Muscle of back (tissue), 11 donors: Measurements from ENCODE around the gene MAPKAP1. TPM values are rescaled to one million over a fixed set of nuclear protein-coding genes. Genes with fewer than 3 reads are reported as not detected.

ENCODE experiments used
- DNase-seq, 3 donors: peaks; one replicate each; pipeline versions ENCODE4 v3.0.0 to v3.0.0-alpha.2; 2013
- polyA plus RNA-seq, 10 donors: library from polyadenylated mRNA; unstranded; fragments of 120-200 nt; gene quantifications; one replicate each; pipeline ENCODE4 v1.2.1, GENCODE V29; 2013; ENCODE audit not compliant: insufficient read length in 10 of 10

The MAPKAP1 gene
- polyA plus RNA-seq, 10 donors = 64.5 to 81.1 (median 72.1) TPM

GRCh38 chr9:125462861-125463291 lies 244.1 kb downstream of the MAPKAP1 start:
- peak in 1 of 3 donors; percentile 22 for DNase-seq

- DNase-seq = no peak
These were observed 245.3 kb downstream of the MAPKAP1 start for GRCh38 chr9:125461636-125462190.

- no peak for DNase-seq
These were observed 245.9 kb downstream of the MAPKAP1 start for GRCh38 chr9:125460883-125461635.

DNA sequence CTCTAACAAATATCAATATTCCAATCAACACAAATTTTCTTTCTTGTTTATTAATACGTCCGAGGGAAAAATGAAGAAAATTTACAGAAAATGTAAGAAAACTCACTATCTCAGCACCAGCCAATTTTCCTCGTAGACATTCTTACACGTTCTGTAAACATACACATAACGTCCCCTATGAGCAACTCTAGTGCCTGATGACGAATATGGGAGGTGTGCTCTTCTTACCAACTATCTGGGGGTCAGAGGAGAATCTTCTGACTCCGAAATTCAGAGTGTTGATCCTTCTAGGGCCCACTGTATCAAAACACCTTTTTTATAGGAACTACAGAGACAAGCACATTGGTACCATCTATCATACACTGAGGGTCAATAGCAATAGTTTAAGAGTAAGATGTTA lies 246.7 kb downstream of the MAPKAP1 start:
- no peak for DNase-seq

GRCh38 chr9:125457357-125457756 lies 249.7 kb downstream of the MAPKAP1 start:
- no peak for DNase-seq

DNA sequence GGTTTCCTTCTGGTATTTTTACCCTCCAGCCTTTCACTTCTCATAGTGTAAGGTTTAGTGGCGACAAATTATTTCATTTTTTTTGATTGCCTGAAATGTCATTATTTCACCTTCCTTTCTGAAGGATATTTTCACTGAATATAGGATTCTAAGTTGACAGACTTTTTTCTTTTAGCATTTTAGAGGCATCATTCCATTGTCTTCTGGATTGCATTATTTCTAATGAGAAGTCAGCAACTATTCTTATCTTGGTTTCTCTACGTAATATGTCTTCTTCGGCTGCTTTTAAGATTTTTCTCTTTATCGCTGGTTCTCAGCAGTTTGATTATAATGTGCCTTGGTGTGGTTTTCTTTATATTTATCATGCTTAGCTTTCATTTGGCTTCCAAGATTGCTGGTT lies 251.1 kb downstream of the MAPKAP1 start:
- DNase-seq = no peak

DNA sequence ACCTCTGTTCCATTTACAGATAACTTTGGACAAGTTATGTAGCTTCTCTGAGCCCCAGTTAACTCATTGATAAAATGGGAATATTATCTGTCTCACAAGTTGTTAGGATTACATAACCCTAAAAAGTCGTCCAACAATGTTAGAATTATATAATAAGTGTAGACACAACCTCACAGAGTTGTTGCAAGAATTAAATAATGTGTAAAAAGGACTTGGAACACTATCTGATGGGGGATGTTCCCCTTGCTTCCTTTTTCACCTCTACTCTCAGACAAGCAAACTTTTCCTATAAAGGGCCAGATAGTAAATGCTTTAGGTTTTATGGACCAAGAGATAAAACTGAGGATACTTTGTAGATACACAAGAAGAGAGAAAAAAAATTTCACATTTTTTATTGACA lies 251.9 kb downstream of the MAPKAP1 start:
- no peak for DNase-seq

GRCh38 chr9:125447202-125447802 lies 259.7 kb downstream of the MAPKAP1 start:
- no peak for DNase-seq

DNA sequence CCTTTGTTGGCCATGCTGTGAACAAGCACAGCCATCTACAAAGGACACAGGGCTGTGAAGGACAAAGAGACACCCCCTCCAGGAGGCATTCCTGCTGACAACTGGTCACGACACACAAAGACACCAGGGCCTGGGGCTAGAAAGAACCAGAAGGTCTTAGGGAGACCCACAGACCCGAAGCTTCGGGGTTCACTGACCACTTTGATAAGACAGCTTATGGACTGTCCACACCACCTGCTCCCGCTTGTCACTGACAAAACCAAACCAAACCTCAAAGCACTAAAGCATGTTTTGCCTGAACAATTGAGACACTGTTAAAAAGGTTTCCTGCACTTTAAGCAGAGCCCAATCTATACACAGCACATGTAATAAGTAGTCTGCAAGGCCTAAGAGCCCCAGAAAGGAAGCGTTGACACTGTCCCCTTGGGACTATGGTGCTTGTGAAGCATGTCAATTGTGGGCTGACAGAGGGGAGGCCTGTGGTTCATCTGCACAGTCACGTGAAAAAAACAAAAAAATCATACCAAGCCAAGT lies 260.4 kb downstream of the MAPKAP1 start:
- no peak for DNase-seq

- no peak for DNase-seq
These were observed 262.0 kb downstream of the MAPKAP1 start for GRCh38 chr9:125444956-125445506.

DNA sequence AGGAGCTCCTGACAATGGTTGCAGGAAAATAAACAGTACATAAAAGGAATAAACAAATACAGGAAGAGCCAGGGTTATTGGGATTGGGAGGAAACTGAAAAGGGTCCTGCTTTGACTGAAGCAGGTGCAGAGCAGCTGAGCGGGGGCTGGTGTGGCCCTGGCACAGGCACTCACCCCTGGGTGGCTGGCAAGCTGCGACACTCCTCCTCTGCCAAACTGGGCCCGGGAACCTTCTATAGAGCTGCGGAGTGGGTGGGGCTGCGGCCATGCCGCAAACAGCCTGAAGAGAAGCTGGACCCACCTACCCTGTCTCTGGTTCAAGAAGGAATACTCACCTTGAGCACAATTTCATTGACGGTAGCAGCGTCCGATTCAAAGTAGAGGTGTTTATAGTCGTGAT lies 262.8 kb downstream of the MAPKAP1 start:
- no peak for DNase-seq

DNA sequence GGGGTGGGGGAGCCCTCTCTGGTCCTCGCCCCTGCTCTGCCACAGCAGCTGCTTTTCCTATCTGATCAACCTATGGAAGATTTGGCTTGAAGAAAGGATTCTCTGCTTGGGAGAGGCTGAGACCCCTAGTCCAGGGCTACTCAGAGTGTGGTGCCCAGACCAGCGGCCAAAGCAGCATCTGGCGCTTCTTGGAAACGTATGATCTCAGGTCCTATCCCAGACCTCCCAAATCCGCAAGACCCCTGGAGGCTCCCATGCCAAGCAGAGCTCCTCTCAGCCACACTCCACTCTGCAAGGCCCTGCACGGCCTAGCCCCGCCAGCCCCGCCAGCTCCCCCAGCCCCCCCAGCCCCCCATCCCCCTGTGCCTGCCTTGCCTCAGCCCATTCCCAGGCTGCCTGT lies 263.6 kb downstream of the MAPKAP1 start:
- no peak for DNase-seq

DNA sequence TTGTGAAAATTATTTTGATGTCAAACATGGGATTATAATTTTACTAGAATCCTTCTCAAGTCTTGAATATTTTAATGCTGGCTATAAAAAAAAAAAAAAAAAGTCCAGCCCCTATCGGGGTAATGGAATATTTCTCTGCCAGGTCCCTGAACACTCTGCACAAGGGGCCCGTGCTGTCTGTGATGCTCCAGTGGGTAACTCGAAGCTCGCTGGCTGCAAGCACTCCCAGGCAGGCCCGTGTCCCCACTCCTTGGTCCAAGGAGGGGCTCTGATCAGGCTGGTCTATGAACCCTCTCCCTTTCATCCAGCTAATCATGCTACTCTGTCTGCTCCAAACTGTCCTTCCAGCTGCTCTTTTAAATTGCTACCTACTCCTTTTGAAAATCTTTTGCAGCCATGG lies 264.6 kb downstream of the MAPKAP1 start:
- no peak for DNase-seq

- peak in 1 of 3 donors; percentile 31 for DNase-seq
These were observed 266.6 kb downstream of the MAPKAP1 start for GRCh38 chr9:125440411-125440810.

DNA sequence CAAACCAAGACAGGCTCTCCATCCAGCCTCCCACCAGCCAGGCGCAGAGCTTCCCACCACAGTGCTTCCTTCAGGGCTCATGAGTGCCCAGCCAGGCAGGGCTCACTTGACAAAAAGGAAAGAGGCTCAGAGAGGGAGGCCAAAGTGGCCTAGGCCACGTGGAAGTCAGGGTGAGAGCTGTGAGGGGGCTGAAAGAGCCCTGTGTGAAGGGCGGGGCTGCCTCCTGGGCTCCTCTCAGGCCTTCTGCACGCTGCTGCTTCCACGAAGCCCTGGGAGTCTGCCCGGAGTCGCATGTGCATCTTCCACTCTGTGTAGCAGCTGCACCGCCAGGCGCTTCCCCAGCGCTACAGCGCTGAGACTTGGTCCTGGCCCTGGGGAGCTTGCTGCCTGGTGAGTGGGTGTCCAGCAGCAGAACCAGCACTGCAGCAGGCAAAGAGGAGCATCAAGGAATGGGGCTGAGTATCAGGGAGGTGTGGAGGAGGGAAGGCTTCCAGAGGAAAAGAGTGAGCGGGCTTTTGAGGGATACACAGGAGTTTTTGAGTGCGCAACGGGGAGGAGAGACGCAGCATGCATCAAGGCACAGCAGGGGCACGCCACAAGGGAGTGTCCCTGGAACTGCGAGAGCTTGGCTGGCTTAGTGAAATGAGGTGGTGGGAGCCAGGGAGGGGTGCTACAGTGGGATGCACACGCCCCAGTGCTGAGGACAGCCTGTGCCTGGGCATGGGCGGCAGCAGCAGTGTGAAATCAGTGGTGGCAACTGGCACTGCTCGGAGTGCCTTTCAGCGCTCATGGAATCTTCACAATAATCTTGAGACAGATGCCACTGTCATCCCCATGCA lies 267.4 kb downstream of the MAPKAP1 start:
- no peak for DNase-seq

GRCh38 chr9:125438506-125439433 lies 268.2 kb downstream of the MAPKAP1 start:
- no peak for DNase-seq

GRCh38 chr9:125437771-125438221 lies 269.2 kb downstream of the MAPKAP1 start:
- no peak for DNase-seq

GRCh38 chr9:125436613-125437443 lies 270.2 kb downstream of the MAPKAP1 start:
- no peak for DNase-seq
